HT1080 (cell line): ENCODE measurements around the gene GATB. TPM values are rescaled to one million over a fixed set of nuclear protein-coding genes. Genes with fewer than 3 reads are reported as not detected.

Experiments
- DNase-seq: peaks from one replicate; pipeline ENCODE4 v3.0.0-alpha.2; 2015; ENCODE audit warnings: low read depth
- polyA plus RNA-seq, 2 experiments: library from polyadenylated mRNA; depleted of rRNA; stranded (reverse); fragments of >200 nt; gene quantifications; 2 replicates each; pipeline ENCODE4 v1.2.3, GENCODE V29; 2015
- total RNA-seq: library from RNA; depleted of rRNA; stranded (reverse); fragments of >200 nt; shearing (Covaris generic); gene quantifications from 2 replicates; pipeline ENCODE4 v1.2.3, GENCODE V29; 2014; rRNA removed

The GATB gene
- 33.1 and 35.7 TPM in 2 replicates for total RNA-seq
- 24.4 and 27.8 TPM in 2 replicates for polyA plus RNA-seq (2015; cell fraction: cytosol; rRNA removed)
- polyA plus RNA-seq (2015; cell fraction: nucleus; rRNA removed): 34.1 and 34.7 TPM in 2 replicates

- peak; percentile 96 for DNase-seq
These were observed at the start of gene GATB for GRCh38 chr4:151760712-151761661. TSS of gene GATB (minus strand) at chr4:151761007. CDS start at chr4:151760982, 25 bp downstream.

- DNase-seq: no peak
These were observed 49.7 kb upstream of the GATB start for GRCh38 chr4:151810476-151810875.

- DNase-seq: no peak
These were observed 48.9 kb upstream of the GATB start for GRCh38 chr4:151809716-151810115.

GRCh38 chr4:151808542-151808941, 47.7 kb upstream of the GATB start:
- no peak for DNase-seq

GRCh38 chr4:151808120-151808529, 47.3 kb upstream of the GATB start:
- peak; percentile 23 for DNase-seq

GRCh38 chr4:151807220-151807619, 46.4 kb upstream of the GATB start:
- no peak for DNase-seq

- peak; percentile 71 for DNase-seq
These were observed 45.7 kb upstream of the GATB start for GRCh38 chr4:151806511-151806927.

- DNase-seq: no peak
These were observed 44.0 kb upstream of the GATB start for GRCh38 chr4:151804821-151805220.

GRCh38 chr4:151804086-151804630, 43.4 kb upstream of the GATB start:
- no peak for DNase-seq

GRCh38 chr4:151803246-151803645, 42.4 kb upstream of the GATB start:
- DNase-seq: no peak

GRCh38 chr4:151801547-151802516, 41.0 kb upstream of the GATB start:
- DNase-seq: peak; percentile 41

GRCh38 chr4:151799417-151800012, 38.7 kb upstream of the GATB start:
- no peak for DNase-seq

- no peak for DNase-seq
These were observed 38.0 kb upstream of the GATB start for GRCh38 chr4:151798678-151799416.

GRCh38 chr4:151797853-151798252, 37.0 kb upstream of the GATB start:
- DNase-seq: no peak

GRCh38 chr4:151797131-151797530, 36.3 kb upstream of the GATB start:
- DNase-seq: no peak

- DNase-seq: no peak
These were observed 35.3 kb upstream of the GATB start for GRCh38 chr4:151796106-151796505.

- DNase-seq: no peak
These were observed 32.2 kb upstream of the GATB start for GRCh38 chr4:151792995-151793394.

- DNase-seq: no peak
These were observed 31.7 kb upstream of the GATB start for GRCh38 chr4:151792530-151792929.

- no peak for DNase-seq
These were observed 27.2 kb upstream of the GATB start for GRCh38 chr4:151788021-151788420.

- no peak for DNase-seq
These were observed 25.3 kb upstream of the GATB start for GRCh38 chr4:151786158-151786495.
